Stimulated activated CD4-positive, alpha-beta T cell treated with anti-CD3 and anti-CD28 coated beads, Interleukin-15, amount 100 ng/mL, for 48 hours (primary cell): ENCODE data around the gene SERPIND1.
A peak's percentile ranks its signal among the peaks of the same experiment; 100 is the strongest.

Experiments used
- DNase-seq, 2 donors: peaks; one replicate each; pipeline ENCODE4 v3.0.0-alpha.2; 2020; ENCODE audit warnings: low read depth in 2 of 2

Gene SERPIND1

GRCh38 chr22:20775342-20775895 is 1.5 kb downstream of the SERPIND1 start:
- no peak for DNase-seq

DNA sequence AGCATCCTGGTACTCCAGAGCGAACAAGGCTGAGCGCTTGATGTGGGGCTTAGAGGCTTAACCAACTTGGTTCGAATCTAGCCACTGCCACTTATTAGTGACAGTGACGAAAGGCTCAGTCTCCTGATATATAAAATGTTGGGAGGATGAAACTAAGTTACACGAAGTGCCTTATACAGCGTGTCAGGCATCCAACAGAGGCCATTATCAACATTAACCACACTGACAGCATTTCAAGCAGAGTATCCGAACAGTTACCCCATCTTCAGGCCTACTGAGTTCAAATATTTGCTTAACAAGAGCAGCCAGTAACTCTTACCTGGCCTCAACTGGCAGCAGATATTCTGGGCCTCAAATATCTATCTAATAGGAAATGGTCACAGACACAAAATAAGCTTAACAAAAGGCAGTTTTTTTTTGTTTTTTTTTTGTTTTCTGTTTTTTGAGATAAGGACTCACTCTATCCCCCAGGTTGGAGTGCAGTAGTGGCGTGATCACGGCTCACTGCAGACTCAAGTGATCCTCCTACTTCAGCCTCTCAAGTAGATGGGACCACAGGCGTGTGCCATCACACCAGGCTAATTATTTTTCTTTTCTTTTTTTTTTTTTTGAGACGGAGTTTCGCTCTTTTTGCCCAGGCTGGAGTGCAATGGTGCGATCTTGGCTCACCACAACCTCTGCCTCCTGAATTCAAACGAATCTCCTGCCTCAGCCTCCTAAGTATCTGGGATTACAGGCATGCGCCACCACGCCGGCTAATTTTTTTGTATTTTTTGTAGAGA is 2.9 kb downstream of the SERPIND1 start:
- DNase-seq, result no peak

GRCh38 chr22:20777420-20778177 is 3.7 kb downstream of the SERPIND1 start:
- DNase-seq, result no peak

GRCh38 chr22:20779014-20779817 is 5.3 kb downstream of the SERPIND1 start:
- DNase-seq, result no peak

- no peak for DNase-seq
Measured at GRCh38 chr22:20779818-20780158, 5.9 kb downstream of the SERPIND1 start.

- peak; percentile 31 to 33 for DNase-seq
Measured at GRCh38 chr22:20781272-20781990, 7.5 kb downstream of the SERPIND1 start.

DNA sequence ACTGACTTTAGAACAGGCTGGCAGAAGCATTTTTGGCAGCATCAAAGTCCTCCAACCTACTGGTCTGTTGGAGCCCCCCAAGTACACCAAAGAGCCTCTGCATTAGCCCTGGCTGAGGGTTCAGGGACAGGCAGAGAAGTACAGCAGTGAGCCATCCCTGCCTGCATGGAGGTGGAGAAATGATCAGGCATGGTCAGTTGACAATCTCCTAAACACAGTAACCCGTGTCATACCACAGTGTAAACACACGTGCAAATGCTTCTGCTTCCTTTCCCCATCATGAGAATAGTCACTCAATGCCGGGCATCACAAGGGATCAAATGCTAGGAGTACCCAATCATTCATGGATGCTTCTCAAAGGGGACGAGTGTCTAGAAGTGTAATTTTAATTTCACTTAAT is 8.2 kb downstream of the SERPIND1 start:
- no peak for DNase-seq

DNA sequence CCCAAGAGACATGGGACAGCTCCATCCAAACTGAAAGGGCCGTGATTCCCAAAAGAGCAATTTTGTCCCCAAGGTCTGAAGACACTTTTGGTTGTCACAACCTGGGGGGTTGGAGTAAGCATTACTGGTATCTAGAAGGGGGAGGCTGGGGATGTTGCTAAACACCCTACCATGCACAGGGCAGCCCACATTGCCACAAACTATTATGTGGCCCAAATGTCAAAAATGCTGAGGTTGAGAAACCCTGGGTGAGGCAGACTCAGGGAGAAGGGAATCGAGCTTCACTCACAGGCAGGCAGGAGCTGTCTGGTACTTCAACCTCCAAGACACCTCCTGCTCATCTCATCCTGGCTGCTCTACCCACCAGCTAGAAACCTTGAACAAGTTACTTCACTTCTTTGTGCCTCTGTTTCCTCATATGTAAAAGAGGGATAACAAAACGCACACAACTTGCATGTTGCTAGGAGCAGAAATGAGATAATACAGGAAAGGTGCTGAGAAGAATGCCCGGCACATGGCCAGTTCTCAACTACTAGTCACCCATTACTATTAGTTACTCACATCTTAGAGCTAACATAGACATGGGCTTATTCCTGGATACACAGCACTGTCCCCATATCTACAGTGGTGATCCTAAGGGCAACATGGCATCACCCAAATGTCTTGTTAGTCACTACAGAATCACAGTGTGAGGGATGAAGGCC is 8.8 kb downstream of the SERPIND1 start:
- no peak for DNase-seq

- no peak for DNase-seq
Measured at GRCh38 chr22:20783300-20783673, 9.4 kb downstream of the SERPIND1 start.

GRCh38 chr22:20783844-20784723 is 10.2 kb downstream of the SERPIND1 start:
- peak in 1 of 2 donors; percentile 35 for DNase-seq

DNA sequence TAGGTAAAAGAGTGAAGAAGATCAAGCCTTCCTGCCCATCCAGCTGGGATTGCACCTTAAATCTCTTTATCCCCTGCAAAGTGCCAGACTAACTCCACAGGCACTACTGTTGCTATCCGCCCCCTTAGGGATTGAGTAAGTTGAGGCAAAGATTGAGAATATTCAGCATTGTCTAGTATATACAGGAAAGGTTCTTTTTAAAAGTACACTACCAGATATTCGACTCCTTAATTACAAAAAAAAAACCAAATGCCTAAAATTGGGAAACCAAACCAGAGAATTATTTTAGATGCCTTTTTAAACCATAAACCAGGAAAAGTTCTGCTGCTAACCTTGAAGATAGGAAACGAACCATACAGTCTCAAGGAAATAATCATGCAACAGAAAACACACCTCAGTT is 11.5 kb downstream of the SERPIND1 start:
- no peak for DNase-seq

DNA sequence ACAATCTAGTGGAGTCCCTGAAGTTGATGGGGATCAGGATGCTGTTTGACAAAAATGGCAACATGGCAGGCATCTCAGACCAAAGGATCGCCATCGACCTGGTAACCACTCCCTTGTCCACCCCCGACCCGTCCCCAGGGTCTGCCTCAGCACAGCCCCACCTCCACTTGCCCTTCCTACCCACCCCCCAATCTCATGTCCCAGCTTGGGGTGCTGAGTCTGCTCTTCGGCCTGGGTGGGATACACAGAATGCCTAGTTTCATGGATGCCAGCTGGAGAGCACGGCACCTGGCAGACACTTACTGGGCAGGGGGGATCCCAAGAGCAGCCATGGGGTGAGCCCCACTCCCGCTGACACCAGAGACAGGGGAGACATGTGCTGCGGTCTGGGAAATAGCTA is 12.1 kb downstream of the SERPIND1 start:
- no peak for DNase-seq

- no peak for DNase-seq
Measured at GRCh38 chr22:20786536-20786979, 12.6 kb downstream of the SERPIND1 start.

DNA sequence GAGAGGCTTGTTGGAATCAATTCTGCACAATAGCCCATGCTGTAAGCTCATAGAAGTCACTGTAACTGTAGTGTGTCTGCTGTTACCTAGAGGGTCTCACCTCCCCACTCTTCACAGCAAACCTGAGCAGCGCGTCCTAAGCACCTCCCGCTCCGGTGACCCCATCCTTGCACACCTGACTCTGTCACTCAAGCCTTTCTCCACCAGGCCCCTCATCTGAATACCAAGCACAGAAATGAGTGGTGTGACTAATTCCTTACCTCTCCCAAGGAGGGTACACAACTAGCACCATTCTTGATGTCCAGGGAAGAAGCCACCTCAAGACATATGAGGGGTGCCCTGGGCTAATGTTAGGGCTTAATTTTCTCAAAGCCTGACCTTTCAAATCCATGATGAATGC is 13.3 kb downstream of the SERPIND1 start:
- DNase-seq, result no peak

DNA sequence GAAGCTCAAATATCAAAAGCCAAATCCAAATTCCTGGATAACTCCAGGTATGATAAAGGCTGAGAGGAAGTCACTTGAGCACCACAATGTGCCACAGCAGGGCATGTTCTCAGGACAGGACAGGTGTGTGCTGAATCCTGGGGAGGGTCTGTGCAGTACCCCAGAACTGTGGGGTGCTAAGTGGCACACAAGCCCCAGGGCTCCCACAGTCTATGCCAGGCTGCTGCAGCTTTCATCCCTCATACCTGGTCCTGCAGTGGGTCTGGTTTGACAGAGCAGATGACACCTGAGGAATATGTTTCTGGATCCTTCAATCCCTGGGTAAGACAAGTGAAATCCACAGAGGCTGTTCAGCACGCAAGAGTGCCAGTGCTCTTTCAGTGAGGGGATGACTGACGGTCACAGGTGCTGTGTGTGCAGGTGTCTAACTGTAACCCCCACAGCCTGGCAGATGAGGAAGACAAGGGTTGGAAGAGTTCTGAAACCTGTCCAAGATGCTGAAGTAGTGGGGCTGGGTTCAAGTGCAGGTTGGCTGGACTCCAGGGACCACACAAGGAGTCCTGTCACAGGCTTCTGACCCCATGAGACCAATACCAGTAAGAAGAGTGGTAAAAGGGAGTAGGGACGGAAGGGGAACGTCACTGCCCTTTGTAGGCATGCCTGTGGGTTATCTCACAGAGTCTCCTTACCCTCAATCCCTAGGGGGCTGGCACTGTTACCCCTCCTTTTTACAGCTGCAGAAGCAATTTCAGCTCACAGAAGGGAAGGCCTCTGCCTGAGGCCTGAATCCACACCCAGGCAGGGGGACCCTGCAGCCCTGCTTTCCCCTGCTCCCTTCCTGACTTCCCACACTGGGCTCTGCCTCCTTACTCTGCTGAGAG is 14.1 kb downstream of the SERPIND1 start:
- no peak for DNase-seq

DNA sequence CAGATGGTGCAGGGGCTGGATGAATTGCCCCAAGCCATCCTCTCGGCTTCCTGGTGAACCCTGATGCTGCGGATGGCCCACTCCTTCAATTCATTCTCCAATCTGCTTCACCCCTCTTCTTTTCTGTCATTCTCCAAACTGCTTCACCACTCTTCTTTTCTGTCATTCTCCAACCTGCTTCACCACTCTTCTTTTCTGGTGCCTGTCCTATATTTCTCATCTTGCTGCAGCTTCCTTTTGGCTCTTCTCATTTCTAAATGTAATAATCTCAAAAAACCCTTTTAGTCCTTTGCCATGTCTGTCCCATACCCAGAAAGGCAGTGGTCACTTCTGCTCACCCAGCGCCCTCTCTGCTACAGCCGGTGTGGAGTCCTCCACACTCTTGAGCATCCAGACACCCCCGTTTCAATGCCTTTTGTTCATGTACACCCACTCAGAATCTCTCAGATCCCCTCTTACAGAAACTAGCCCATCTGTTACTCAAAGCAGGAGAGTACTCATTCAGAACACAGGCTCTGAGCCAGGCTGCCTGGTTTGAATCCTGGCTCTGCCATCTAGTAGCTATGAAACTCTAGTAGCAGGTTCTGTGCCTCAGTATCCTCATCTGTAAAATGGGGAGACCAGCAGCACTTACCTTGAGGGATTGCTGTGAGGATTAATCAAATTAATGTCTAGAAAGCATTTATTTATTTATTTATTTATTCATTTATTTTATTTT is 14.9 kb downstream of the SERPIND1 start:
- DNase-seq, result no peak

DNA sequence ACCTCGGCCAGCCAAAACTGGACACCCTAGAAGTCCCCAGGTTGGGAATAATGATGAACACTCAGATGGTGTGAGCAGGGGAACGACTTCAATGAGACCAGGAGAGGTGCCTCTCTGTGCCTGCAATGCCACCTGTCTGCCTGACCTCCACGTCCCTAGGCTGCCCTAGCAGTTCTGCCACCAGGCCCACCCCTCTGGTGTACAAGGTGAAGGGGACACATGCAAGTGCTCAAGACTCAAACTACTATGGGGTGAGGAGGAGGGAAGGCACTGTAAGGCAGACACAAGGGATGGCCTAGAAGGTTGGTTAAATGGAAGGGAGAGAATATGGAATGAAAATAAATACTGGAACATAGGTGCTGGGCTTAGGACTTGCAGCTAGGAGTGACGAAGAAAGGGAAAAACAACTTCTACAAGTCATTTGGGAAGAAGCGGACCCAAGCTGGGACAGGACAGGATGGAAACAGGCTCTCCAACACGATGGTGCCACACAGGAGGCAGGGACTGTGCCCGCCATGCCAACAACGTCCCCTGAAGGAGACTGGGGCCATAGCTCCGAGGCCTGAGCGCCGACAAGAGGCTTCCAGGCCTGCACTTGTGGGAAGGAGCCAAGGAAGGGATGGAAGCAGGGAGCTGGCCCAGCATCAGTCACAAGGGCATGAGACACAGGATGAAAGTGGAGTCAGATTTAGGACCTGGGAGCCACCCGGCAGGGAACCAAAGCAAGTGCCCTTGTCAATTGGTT is 18.5 kb downstream of the SERPIND1 start:
- no peak for DNase-seq
